Daoy (cell line): ENCODE data around the gene NACAD. TPM values are rescaled to one million over a fixed set of nuclear protein-coding genes. Genes with fewer than 3 reads are reported as not detected.
A peak's percentile ranks its signal among the peaks of the same experiment; 100 is the strongest.

Source experiments
- DNase-seq: peaks from one replicate; pipeline ENCODE4 v3.0.0-alpha.2; 2015; ENCODE audit warnings: low read depth
- total RNA-seq: library from RNA; depleted of rRNA; stranded (reverse); fragments of >200 nt; shearing (Covaris generic); gene quantifications from 2 replicates; pipeline ENCODE4 v1.2.3, GENCODE V29; 2014

Gene NACAD
- total RNA-seq, 1 experiment from 2014 or later, result 1.6 TPM

- DNase-seq, result peak; percentile 84
Observed at GRCh38 chr7:45092100-45092930, 3.5 kb upstream of the NACAD start.

- DNase-seq, result peak; percentile 83
Observed at GRCh38 chr7:45089341-45089891, 647 bp upstream of the NACAD start.

GRCh38 chr7:45088146-45088701 lies 545 bp downstream of the NACAD start:
- no peak for DNase-seq

GRCh38 chr7:45087301-45088145 lies 1.2 kb downstream of the NACAD start:
- no peak for DNase-seq

GRCh38 chr7:45086331-45087065 lies 2.3 kb downstream of the NACAD start:
- no peak for DNase-seq

- no peak for DNase-seq
Observed at GRCh38 chr7:45085619-45086200, 3.1 kb downstream of the NACAD start.

- DNase-seq, result no peak
Observed at GRCh38 chr7:45084901-45085618, 3.7 kb downstream of the NACAD start.

GRCh38 chr7:45084336-45084735 lies 4.4 kb downstream of the NACAD start:
- no peak for DNase-seq

- DNase-seq, result no peak
Observed at GRCh38 chr7:45082831-45083331, 5.9 kb downstream of the NACAD start.

GRCh38 chr7:45082031-45082830 lies 6.5 kb downstream of the NACAD start:
- no peak for DNase-seq

GRCh38 chr7:45081670-45081974 lies 7.1 kb downstream of the NACAD start:
- no peak for DNase-seq

- DNase-seq, result no peak
Observed at GRCh38 chr7:45080958-45081669, 7.7 kb downstream of the NACAD start.

- no peak for DNase-seq
Observed at GRCh38 chr7:45080265-45080957, 8.4 kb downstream of the NACAD start.

GRCh38 chr7:45078125-45078681 lies 10.6 kb downstream of the NACAD start:
- no peak for DNase-seq

GRCh38 chr7:45077579-45077978 lies 11.2 kb downstream of the NACAD start:
- no peak for DNase-seq

GRCh38 chr7:45076946-45077345 lies 11.8 kb downstream of the NACAD start:
- DNase-seq, result no peak

GRCh38 chr7:45075871-45076796 lies 12.6 kb downstream of the NACAD start:
- no peak for DNase-seq
